RCC 7860 (cell line): Measurements from ENCODE around the gene STXBP5L.
"Not testable (repeated sequence)": the region's sequence is repeated elsewhere in the genome, so short reads cannot be mapped to it uniquely, and the experiment has no call there.

Experiments used
- DNase-seq: peaks from one replicate; pipeline ENCODE4 v3.0.0-alpha.2; 2015; ENCODE audit warnings: low spot score
- FAIRE-seq: peaks from 2 replicates; lab custom pipeline; 2012; peaks lifted over from hg19 to GRCh38; lab: Jason Lieb, UNC

Gene STXBP5L

DNA sequence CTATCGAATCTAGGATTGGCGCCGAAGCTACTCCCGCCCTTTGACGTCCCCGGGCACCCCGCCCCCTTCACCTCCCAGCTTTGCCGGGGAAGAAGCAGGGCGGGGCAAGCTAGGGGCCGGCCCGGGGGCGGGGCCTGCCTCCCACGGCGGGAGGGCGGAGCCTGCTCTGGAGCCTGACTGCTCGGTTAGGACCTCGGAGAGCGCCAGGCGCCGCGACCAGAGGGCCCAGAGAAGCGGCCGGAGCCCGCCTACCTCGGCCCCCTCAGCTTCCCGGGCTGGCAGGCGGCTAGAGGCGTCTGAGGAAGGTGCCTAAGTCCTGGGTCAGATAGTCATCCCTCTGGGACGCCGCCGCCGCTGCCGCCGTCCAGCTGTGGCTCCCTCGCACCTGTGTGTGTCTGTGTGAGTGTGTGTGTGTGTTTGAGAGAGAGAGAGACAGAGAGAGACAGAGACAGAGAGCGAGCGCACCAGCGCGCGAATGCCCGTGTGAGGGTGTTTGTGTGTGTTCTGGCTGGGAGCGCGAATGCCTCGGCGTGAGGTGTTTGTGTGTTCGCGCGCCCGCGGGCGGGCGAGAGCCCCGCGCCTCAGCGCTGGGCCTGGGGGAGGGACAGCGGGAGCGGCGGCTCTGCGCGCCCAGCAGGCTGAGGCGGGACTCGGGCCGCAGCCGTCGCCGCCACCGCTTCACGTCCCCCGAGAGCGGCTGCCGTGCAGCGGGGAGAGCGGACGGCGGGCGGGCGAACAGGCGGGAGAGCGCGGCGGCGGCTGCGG lies at the start of gene STXBP5L:
Gene STXBP5L, plus strand, starts transcription at position 176 of the 765 bp plus-strand sequence. CDS start 1,374 bp downstream, outside the sequence.
- DNase-seq = no peak
- no peak for FAIRE-seq

DNA sequence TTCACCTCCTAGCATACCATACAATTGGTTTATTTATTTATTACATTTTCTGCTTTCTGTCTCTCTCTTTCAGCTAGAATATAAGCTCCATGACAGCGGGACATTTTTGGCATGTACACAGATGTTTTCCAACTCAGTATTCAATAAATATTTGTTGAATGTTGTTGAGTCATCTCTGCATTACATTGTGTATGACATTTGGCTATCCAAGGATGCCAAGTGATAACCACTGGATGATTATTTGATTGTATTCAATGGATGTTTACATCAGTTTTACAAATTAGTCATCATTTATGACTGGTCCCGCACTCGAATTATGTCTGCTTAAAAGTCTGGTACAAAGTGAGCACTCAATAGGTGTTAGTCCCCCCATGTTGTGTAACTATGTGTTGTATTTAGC lies 49.5 kb upstream of the STXBP5L start:
- DNase-seq (no peak), FAIRE-seq (no peak)

DNA sequence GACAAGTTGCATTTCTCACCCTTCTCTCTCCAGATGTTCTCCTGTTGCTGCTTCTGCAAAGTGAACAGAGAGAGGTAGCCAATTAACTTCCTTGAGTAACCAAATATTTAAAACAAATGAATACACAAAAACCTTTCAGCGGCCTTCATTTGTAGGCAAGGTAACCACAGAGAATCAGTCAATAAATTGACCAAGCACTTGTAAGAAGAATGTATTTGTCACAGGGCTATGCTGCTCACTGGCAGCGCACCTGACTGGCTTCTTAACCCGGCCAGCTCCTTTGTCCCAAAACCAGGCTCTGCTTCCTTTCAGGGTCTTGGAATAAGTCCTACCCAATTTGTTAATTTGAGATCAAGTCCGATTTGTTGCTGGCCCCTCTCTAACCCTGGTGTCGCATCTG lies 43.5 kb upstream of the STXBP5L start:
- FAIRE-seq = no peak
- no peak for DNase-seq

DNA sequence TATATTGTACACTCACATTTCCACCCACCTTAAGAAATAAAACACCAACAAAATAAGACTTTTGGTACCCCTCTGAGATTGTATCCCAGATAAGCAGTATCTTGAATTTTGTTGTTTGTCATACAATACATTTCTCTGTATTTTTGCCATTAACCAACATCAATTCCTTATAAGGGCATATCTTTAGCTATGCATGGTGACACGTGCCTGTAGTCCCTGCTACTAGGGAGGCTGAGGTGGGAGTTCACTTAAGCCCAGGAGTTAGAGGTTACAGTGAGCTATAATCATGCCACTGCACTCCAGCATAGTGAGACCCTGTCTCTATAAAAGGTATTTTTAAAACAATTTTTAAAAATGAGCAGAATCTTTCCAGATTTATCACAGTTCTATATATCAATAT lies 32.5 kb upstream of the STXBP5L start:
- no peak for FAIRE-seq
- no peak for DNase-seq

DNA sequence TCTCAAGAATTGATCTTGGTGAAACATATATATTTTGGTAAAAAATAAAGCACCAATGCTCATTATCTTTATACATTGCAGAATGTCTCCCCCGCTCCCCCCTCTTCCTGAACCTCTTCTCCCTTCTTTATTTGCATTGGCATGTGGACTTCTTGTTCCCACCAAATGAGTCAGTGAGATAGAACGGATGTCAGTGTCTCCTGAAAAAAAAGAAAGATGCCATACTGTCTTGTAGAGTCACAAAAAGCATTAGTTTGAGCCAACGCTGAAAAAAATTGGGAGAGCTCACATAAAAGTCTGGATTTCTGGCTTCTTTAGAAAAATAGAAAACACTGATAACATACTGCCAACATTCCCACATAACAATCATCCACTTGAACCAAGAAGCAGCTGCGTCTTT lies 32.0 kb upstream of the STXBP5L start:
- DNase-seq (no peak), FAIRE-seq (no peak)

DNA sequence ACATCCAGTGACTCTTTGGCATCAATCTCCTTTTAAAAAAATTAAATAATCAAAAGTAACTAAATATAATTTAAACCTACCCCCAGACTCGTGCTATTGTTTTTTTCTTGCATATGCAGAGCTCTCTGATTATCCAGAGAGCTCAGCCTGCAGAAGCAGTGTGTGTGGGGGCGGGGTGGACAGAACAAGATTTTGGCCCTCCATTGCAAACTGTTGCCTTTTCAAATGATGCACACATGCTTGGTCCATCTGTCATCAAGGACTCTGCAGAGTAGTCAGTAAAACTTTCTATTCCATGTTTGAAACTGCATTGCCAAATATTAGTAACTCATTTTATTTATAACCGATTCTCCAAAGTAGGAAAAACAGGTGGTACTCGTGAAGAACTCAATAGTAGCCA lies 28.6 kb upstream of the STXBP5L start:
- no peak for FAIRE-seq
- no peak for DNase-seq

DNA sequence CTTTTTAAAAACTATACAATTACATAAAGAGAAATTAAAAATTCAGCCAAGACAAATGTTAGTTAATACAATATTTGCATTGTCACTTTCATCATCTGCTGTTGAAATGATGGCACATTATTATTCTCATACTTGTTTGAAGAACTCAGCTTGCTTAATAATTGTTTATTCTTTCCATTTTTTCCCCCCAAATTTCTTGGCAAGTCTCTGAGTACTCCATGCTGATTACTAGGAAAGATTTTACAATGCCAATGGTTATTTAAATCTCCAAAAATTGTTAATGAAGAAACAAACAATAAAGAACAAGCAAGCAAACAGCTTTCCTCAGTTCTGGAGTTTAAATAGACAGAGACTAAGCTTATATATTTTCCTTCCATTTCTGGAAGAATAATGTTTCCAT lies 15.1 kb upstream of the STXBP5L start:
- DNase-seq (no peak), FAIRE-seq (no peak)

DNA sequence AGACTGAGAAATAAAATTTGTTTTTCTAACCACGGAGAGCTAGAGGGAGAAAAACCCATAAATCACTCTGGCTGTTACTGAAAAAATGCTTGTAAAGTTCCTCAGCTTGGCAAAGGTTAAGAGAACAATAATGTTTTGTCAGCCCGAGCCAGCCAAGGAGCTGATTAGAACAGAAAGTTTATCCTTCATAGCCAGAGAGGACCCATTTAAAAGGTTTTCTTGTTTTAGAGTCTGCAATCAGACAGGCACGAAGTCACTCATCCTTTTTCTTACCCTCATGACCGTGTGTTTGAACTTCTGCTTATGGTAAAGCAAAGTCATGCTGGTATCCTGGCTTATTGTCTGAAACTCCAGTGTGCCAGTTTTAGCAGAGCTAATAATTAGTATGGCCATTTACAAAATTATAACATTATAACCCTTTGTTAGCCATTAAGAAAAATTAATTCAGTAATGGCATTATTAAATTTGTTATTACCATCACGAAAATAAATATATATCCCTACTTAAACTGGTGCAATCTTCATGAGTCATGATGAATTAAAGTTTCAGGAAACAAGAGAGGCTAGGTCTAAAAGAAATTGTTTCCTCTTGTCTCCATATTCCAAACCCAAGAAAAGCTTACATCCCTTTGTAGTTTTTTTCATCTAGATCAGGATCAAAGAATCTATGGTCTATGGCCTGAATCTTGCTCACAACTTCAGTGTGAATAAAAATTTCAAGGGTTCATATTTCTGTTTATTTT lies 13.5 kb upstream of the STXBP5L start:
- no peak for FAIRE-seq
- no peak for DNase-seq

DNA sequence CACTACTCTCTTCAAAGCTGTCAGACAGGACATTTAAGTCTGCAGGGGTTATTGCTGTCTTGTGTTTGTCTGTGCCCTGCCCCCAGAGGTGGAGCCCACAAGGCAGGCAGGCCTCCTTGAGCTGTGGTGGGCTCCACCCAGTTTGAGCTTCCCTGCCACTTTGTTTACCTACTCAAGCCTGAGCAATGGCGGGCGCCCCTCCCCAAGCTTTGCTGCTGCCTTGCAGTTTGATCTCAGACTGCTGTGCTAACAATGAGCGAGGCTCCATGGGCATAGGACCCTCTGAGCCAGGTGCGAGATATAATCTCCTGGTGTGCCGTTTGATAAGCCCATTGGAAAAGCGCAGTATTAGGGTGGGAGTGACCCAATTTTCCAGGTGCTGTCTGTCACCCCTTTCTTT lies 6.3 kb upstream of the STXBP5L start:
- DNase-seq, FAIRE-seq: not testable (repeated sequence)

DNA sequence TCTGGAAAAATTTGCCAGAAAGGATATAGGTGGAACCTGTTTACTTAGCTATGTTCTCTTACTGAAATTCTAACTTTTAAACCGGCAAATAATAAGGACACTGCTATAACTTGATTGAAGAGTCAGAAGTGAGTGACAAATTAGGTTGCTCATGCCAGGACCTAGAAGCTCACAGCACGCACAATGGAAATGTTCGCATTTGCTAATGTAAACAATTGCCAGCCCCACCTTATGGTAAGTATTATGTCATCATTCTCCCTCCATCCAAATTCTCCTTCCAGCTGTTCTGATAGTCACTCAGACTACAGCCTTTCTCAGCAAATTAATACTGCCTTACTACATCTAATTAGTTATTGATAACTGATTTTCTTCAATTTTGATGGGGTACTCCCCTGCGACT lies 4.8 kb upstream of the STXBP5L start:
- no peak for FAIRE-seq

DNA sequence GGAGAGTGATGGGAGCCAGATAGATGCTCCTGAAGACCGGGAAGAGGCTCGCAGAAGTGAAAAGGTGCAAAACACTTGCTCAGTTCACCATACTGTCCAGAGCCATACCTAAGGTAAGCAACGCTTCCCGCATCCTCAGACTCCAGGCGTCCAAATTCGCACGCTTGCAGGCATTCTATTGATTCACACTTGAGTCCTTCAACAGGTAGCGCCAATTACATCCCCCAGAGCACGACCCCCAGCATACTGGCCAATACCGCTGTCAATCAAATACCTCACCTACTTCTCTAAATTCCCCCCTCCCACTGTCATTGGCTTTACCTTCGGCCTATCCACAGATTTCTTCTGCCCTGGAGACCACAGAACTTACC lies 361 bp upstream of the STXBP5L start:
- no peak for DNase-seq

More for the DNA sequence above, 4.8 kb upstream of the STXBP5L start:
- DNase-seq = no peak

DNA sequence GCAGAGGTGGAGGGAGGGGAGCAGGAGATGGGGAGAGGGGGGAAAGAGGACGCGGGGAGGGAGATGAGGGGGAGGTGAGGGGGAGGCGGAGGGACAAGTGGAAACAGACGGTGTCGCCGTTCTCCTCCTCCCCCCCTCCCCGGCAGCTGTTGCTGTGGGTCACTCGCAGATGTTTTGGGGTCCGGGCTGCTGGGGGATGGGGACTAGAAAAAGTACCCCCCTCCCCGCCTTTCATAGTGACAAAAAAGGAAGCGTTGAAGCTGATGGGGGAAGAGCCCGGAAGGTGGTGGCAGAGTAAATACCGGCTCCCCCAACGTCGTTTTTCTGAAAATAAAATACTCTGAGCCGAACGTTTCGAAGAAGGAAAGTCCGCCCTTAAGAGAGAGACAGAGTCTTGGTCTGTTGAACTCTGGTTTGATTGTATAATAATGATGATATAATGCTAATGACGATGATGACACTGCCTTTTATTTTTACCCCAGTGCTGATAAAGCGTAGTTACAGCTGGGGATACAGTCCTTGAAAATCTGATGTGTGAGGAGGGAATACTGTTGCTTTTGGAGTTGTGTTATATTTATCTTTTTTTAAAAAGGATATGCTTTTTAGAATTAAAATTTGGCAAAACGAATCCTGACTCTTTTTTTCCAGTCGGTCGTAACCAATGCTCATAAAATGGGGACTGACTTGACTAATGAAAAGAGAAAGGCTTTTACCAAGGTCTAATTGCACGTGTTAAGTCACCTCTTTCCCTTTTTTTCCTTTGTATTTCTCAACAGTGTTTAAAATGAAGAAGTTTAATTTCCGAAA lies 993 bp downstream of the STXBP5L start:
- DNase-seq (no peak), FAIRE-seq (no peak)

More for the DNA sequence above, 361 bp upstream of the STXBP5L start:
- no peak for FAIRE-seq

DNA sequence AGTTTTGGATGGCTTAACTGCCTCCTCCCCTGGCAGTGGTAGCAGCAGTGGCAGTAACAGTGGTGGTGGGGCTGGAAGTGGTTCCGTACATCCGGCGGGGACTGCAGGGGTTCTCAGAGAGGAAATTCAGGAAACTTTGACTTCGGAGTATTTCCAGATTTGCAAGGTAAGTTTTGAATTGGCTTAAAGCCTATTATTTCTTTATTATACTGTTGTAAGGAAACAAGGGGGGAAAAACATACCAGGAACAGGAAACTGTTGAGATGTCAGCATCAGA lies 1.5 kb downstream of the STXBP5L start:
- no peak for DNase-seq
- no peak for FAIRE-seq

DNA sequence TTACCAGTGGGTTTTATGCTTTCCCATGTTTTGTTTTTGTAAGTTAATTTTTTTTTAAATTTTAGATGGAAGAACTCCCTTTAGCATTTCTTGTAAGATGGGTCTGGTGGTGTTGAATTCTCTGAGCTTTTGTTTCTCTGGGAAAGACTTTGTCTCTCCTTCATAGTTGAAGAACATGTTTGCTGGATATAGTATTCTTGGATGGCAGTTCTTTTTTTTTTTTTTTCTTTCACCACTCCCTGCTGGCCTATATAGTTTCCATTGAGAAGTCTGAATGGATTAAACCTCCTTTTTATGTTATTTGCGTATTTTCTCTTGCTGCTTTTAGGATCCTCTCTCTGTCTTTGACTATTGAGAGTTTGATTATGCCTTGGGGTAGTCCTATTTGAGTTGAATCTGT lies 18.1 kb downstream of the STXBP5L start:
- no peak for FAIRE-seq
- DNase-seq = no peak

DNA sequence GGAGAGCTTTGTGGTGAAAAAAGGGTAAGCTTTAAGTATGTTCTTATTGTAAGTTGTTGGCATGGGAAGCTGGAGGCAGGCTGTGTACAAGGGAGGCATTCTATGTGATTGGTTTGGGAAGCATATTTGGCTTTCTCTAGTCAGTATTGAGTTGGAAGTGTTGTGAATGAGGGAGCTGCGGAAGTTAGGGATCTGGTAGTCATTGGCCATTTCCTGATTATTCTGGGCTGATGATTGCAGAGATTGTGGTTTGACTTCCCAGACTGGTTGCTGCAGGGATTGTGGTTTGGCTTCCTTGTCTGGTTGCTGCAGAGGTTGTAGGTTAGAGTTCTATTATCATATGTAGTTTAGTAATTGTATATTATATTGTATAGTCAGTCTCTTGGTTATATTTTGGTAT lies 21.0 kb downstream of the STXBP5L start:
- DNase-seq (no peak), FAIRE-seq (peak; percentile 10)

DNA sequence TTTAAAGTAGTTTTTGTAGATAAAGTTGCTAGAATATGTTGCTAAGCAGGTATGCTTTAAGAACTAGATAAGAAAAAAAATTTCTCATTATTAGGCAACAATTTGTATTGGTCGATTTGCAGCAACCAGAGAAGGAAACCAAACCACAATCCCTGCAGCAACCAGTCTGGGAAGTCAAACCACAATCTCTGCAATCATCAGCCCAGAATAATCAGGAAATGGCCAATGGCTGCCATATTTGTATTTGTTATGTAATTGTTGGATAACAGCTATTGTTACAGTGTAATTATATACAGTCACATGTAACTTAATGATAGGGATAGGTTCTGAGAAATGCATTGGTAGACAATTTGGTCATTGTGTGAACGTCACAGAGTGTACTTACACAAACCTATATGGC lies 23.6 kb downstream of the STXBP5L start:
- FAIRE-seq = no peak
- DNase-seq = no peak

DNA sequence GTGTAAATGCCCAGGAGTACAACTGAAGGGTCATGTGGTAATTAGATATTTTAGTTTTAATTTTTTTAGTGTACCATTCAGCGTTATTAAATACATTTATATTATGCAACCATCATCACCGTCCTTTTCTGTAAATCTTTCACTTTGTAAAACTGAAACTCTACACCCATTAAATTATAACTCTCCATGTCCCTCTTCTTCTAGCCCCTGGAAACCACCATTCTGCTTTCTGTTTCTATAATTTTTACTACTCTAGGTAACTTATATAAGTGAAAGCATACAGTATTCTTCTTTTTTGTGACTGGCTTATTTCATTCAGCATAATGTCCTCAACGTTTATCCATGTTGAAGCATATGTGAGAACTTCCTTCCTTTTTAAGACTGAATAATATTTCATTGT lies 48.1 kb downstream of the STXBP5L start:
- DNase-seq = no peak
- no peak for FAIRE-seq

DNA sequence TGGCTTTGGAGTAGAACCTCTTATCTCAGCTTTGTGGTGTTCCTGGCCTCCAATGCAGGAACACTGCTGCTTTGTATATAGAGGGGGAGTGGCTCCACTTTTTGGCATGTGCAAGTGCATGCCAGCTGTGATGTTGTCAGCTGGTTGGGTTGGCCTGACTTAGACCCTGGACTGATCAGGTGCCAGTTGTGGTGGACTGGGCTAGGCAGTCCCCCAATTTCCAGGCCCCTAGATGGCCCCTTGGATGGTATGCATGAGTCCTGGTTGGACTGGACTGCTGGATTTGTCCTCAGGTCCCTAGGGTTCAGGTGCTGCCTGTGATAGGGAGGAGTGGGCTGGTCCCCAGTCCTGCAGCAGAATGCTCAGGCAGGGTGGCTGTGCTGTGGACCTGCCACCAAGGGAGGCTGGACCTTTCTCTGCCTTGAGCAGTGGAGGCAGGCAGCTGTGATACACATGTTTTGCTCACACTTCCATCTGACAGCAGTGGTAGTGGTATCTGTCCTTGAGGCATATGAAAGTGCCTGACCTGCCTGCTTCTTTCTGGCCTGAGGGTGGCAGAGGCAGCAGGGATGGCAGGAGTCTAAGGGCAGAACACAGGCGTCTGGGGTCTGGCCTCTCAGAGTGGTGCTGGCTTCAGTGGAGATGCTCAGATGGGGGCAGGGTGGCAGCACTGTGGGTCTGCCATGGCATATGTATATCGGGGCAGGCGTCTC lies 74.8 kb downstream of the STXBP5L start:
- no peak for FAIRE-seq

DNA sequence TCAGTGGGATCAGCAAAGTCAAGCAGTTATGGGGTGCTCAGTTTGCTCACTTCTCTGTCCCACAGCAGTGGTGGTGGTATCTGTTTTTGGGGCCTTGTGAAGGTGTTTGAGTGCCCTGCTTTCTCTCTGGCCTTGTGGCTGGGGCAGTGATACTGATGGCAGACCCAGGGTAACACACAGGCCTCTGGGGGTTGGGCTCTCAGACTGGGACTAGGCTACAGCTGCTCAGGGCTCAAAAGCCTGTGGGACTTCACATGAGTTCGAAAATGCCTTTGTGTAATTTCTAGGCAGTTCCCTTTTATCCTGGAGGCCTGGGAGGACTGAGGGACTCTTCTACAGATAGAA lies 75.3 kb downstream of the STXBP5L start:
- DNase-seq = no peak
- FAIRE-seq = no peak

More for the DNA sequence above, 74.8 kb downstream of the STXBP5L start:
- DNase-seq = no peak

DNA sequence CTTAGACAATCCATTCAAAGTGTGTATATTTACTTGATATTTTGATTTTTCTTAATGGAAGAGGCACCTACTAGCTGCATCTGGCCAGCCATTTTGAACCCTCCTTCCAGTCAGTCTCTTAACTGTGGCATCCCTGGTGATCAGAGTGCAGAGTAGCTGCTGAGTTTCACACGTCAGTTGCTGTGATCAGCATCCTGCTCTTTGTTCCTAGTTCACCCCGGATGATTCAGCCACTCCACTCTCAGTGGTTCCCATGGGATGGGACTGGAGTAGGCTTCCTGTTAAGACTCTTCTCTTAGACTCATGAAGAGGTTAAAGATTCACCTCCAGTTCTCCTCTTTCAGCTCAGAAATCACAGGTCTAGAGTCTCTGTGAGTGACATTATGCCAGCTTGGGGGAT lies 75.8 kb downstream of the STXBP5L start:
- FAIRE-seq = no peak
- no peak for DNase-seq

DNA sequence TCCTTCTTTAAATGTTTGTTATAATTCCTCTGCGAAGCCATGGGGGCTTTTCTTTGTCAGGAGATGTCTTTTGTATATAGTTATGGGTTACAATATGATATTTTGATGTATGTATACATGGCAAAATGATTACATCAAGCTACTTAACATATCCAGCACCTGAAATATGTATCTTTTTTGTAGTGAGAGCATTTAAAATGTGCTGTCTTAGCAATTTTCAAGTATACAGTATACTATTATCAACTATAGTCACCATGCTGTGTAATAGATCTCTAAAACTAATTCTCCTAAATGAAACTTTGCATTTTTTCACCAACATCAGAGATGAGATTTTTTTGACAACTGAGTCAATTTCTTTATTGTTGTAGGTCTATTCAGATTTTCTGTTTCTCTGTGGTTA lies 77.2 kb downstream of the STXBP5L start:
- FAIRE-seq (no peak), DNase-seq (no peak)
